ENCODE measurements around the gene ACSF2. TPM values are rescaled to one million over a fixed set of nuclear protein-coding genes. Genes with fewer than 3 reads are reported as not detected.

Gene ACSF2
- total RNA-seq, 1 experiment from 2014 or later, result 12.2 TPM

GRCh38 chr17:50466371-50467113 lies 40.5 kb downstream of the ACSF2 start:
- no peak overlapping the region for H4K91ac ChIP-seq (ENCODE audit: insufficient read length, low read depth, low read length)
- no peak overlapping the region for H3K56ac ChIP-seq (ENCODE audit: insufficient read length, low read depth, low read length)
- H2BK12ac ChIP-seq (ENCODE audit: insufficient read length, low read depth, low read length), result no peak overlapping the region
- H3K27ac Mint-ChIP-seq, result no peak overlapping the region
- H2BK20ac ChIP-seq (ENCODE audit: low read depth, low read length, poor library complexity, severe bottlenecking), result no peak overlapping the region
- no CpG with 5 or more reads among the region's 9 CpGs for WGBS (ENCODE audit: extremely low coverage, insufficient read length, low lambda C conversion rate)
- peaks cover 3% of the 10 kb centered on the region; the same call in 1 of the 2 replicates for H3K4me1 ChIP-seq (ENCODE audit: insufficient read depth, low read length)
- H2BK120ac ChIP-seq (ENCODE audit: low read depth, low read length, poor library complexity, severe bottlenecking), result no peak overlapping the region
- H4K20me1 ChIP-seq (ENCODE audit: control insufficient read depth, insufficient read depth, insufficient read length), result no peaks in the 10 kb centered on the region
- no peak overlapping the region for H3K14ac ChIP-seq (ENCODE audit: insufficient read depth, low read length)
- no peak overlapping the region for H2AFZ ChIP-seq (ENCODE audit: low read length)
- peaks cover 12% of the 10 kb centered on the region; the same call in 1 of the 2 replicates for H3K27me3 ChIP-seq (ENCODE audit: insufficient read depth, low read length)
- H3K27ac ChIP-seq (ENCODE audit: insufficient read length, low read depth, low read length), result no peak overlapping the region
- no peak for TF ChIP-seq CTCF (conservative IDR thresholded peaks at IDR 0.05)
- H3K23me2 ChIP-seq (ENCODE audit: insufficient read length, low read depth, low read length, poor library complexity, severe bottlenecking), result peaks cover 2% of the 10 kb centered on the region
- no peak overlapping the region for H3K4me2 ChIP-seq (ENCODE audit: insufficient read depth, insufficient read length, low read length)
- DNase-seq, result no peak
- no peaks in the 10 kb centered on the region for H3K79me1 ChIP-seq (ENCODE audit: insufficient read depth, low read depth, low read length, poor library complexity, severe bottlenecking)
- peaks cover 0 to 4% (median 2%) of the 10 kb centered on the region in 3 experiments; a peak in 4 of 7 replicates for H3K36me3 Mint-ChIP-seq (ENCODE audit: insufficient read depth in 1 of 3, low read depth in 3 of 3)
- no peak overlapping the region for H3K23ac ChIP-seq (ENCODE audit: insufficient read length, low read depth, low read length)
- H3K4me1 Mint-ChIP-seq, result peaks cover 16 to 28% of the 10 kb centered on the region in 2 experiments
- no peak overlapping the region for H3K18ac ChIP-seq (ENCODE audit: insufficient read length, low read depth, low read length)
- no peaks in the 10 kb centered on the region for H3K9me3 Mint-ChIP-seq
- H4K5ac ChIP-seq (ENCODE audit: insufficient read length, low read depth, low read length), result no peak overlapping the region
- peaks cover 36% of the 10 kb centered on the region for H3K27me3 Mint-ChIP-seq (ENCODE audit: low read depth)
- no peak overlapping the region for H3K4me3 Mint-ChIP-seq
- no peak overlapping the region for H3K9ac ChIP-seq (ENCODE audit: extremely low read depth, insufficient read length, low read length)
- H3K4ac ChIP-seq (ENCODE audit: low read depth, low read length), result no peak overlapping the region
- no peak overlapping the region for H2BK15ac ChIP-seq (ENCODE audit: low read depth, low read length)
- no peak overlapping the region for H2BK5ac ChIP-seq (ENCODE audit: insufficient read length, low read length)
- no peak overlapping the region for H4K8ac ChIP-seq (replicated peaks; ENCODE audit: insufficient read length, low read depth, low read length)
- no peak overlapping the region for H2AK5ac ChIP-seq (ENCODE audit: insufficient read length, low read length)
- no peaks in the 10 kb centered on the region for H3K79me2 ChIP-seq (ENCODE audit: insufficient read depth, low read length)
- no peak overlapping the region for H3T11ph ChIP-seq (ENCODE audit: low read length)
- no peaks in the 10 kb centered on the region for H3K9me3 ChIP-seq (ENCODE audit: control insufficient read depth, low read depth, low read length)
